ENCODE measurements around the gene SMYD2.

DNA sequence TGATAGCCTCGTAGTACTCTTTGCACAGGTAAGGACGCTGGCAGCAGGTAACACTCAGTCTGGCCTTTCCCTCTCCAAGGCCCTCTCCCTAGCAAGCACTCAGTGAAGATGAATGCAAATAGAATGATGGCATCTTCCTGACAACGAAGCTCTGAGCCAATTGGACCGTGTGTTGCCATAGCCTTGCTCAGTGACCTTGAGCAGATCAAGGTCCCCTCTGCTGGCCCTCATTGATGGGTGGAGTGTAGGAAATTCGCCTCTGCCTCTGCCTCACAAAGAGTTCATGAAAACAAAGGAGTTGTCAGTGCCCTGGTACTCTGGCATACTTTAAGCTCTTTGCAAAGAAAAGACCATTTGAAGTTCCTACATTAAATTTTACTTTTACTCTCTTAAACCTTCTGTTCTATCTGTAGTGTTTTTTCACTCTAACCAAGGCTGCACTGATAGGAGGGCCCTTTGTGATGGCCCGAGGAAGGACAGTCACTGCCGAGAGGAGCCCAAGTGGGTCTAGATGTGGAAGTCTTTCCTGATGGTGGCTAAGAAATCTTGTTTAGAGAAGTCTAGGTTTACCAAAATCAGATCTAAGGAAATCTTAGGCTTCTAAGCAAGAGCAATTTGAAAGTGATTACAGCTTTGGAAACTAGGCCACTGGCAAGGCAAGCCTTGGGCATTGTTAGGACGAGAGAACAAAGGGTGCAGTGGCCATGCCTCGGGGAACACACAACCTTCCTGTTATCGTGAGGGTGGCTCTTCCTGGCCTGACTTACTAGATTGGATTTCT lies 38.2 kb downstream of the SMYD2 start:
- TF ChIP-seq, protein P1, sequence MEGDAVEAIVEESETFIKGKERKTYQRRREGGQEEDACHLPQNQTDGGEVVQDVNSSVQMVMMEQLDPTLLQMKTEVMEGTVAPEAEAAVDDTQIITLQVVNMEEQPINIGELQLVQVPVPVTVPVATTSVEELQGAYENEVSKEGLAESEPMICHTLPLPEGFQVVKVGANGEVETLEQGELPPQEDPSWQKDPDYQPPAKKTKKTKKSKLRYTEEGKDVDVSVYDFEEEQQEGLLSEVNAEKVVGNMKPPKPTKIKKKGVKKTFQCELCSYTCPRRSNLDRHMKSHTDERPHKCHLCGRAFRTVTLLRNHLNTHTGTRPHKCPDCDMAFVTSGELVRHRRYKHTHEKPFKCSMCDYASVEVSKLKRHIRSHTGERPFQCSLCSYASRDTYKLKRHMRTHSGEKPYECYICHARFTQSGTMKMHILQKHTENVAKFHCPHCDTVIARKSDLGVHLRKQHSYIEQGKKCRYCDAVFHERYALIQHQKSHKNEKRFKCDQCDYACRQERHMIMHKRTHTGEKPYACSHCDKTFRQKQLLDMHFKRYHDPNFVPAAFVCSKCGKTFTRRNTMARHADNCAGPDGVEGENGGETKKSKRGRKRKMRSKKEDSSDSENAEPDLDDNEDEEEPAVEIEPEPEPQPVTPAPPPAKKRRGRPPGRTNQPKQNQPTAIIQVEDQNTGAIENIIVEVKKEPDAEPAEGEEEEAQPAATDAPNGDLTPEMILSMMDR (conservative IDR thresholded peaks at IDR 0.05; ENCODE audit: low read length), result no peak
- no peak for TF ChIP-seq EZH2phosphoT487 (IDR thresholded peaks at IDR 0.05; ENCODE audit: borderline replicate concordance, low read depth, low read length)

Measured in OCI-LY7 (cell line).